Breast epithelium (tissue), 3 donors: ENCODE results near the gene RSRP1.

Experiments
- CTCF ChIP-seq, 3 donors: fragments of 450-650 bp; IDR thresholded peaks; one replicate each; pipeline ENCODE4 v1.5.1; 2016 to 2017; ENCODE audit warnings: antibody characterized with exemption in 3 of 3, mild to moderate bottlenecking in 3 of 3, moderate library complexity in 3 of 3
- POLR2A ChIP-seq: fragments of 450-650 bp; IDR thresholded peaks from one replicate; pipeline ENCODE4 v1.6.1; 2016; ENCODE audit warnings: antibody characterized with exemption, mild to moderate bottlenecking, moderate library complexity
- POLR2AphosphoS5 ChIP-seq, 3 donors: sonication (generic); formaldehyde crosslinking; IDR thresholded peaks; one replicate each; pipeline ENCODE4 v1.6.1; 2017; ENCODE audit warnings: antibody characterized with exemption in 3 of 3

- TF ChIP-seq CTCF (IDR thresholded peaks at IDR 0.05) (no peak), POLR2AphosphoS5 (IDR thresholded peaks at IDR 0.05) (no peak), POLR2A (no peak)
These were observed 49.8 kb downstream of the RSRP1 start for GRCh38 chr1:25197235-25197975.
